GM10266 (cell line): ENCODE data around the gene FGF14.

Experiments
- DNase-seq: peaks from one replicate; pipeline ENCODE4 v3.0.0; 2012; ENCODE audit errors: extremely low spot score
- CTCF ChIP-seq: IDR thresholded peaks from 2 replicates; pipeline ENCODE4 v1.5.1; 2012; ENCODE audit warnings: mild to moderate bottlenecking, low read depth; ENCODE audit not compliant: control insufficient read depth, insufficient read depth; ENCODE audit errors: missing control alignments

FGF14 gene

DNA sequence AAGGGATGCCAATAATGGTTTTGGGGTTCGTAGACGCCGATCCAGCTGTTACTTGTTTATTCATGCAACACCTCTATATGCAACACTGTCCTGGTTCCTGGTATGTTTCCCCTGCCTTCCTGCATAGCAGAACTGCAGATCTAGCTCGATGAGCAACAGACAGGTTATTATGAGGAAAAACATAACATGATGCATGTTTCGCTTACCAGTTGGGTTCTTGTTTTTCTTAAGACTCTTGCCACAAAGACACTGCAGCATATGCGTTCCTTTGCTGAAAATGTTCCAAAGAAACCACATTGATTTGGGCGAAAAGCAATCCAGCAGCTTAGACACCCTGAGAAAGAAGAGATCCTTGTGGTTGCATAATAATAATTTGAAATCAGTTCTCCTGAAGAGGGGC lies 583 bp downstream of the FGF14 start:
- no peak for TF ChIP-seq CTCF
- no peak for DNase-seq

- DNase-seq = no peak
Observed at GRCh38 chr13:102400675-102401145, 1.1 kb downstream of the FGF14 start.

GRCh38 chr13:102399791-102400674 lies 1.8 kb downstream of the FGF14 start:
- DNase-seq = no peak
- no peak for TF ChIP-seq CTCF

More at GRCh38 chr13:102400675-102401145, 1.1 kb downstream of the FGF14 start:
- no peak for TF ChIP-seq CTCF

DNA sequence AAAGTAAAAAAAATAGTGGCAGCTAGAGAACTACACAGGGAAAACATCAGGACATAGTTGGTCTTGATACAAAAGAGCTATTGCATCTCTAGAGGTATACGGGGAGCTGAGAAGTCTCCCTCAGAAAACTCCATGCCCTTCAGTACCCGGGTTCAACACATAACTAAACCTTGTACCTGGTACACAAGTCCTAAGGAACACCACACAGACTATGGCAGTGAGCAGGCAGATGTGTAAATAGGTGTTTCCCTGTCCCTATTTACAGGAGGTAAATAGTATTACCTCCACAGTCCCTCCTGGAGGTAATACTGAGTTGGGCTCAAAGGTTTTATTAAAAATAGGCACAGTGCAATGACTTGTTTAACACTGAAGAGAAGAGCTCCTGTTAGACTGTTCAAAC lies 5.9 kb downstream of the FGF14 start:
- no peak for DNase-seq
- TF ChIP-seq CTCF = no peak

GRCh38 chr13:102395174-102395573 lies 6.7 kb downstream of the FGF14 start:
- no peak for TF ChIP-seq CTCF
- no peak for DNase-seq

GRCh38 chr13:102394158-102395053 lies 7.4 kb downstream of the FGF14 start:
- DNase-seq = peak; percentile 96
- TF ChIP-seq CTCF = peak; percentile 53
